SH-SY5Y (cell line): ENCODE measurements around the gene MRAS.

ENCODE experiments used
- GATA2 ChIP-seq: IDR thresholded peaks from 2 replicates; pipeline ENCODE4 v1.6.1; 2011; ENCODE audit warnings: mild to moderate bottlenecking, low read depth, low read length
- GATA3 ChIP-seq: IDR thresholded peaks from 2 replicates; pipeline ENCODE4 v1.6.1; 2011; ENCODE audit warnings: low read depth, mild to moderate bottlenecking, low read length, moderate library complexity

DNA sequence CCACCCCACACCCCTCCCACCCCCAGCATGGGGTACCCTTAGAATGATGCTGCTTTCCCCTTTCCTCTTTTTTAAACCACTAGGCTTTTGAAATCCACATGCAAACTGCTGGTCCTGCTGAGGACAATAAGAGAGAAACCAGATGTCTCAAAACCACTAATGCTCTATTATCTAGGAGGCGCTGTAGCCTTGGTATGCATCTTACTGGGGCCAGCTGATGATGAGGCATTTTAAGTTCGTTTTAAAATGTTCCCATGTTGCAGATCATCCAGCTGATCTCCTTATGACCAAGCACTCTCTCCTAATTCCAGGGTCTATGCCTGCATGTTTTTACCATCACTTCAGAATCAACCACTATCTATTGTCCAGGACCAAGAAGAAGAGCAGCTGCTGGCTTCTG lies 20.0 kb upstream of the MRAS start:
- TF ChIP-seq GATA2 (no peak), GATA3 (no peak)
